GM12875 (cell line): Measurements from ENCODE around the gene KMT5C.

ENCODE experiments used
- H3K4me3 ChIP-seq: one replicate; pipeline ENCODE4 v1.5.1; 2011; ENCODE audit warnings: low read depth, low read length, control low read depth
- CTCF ChIP-seq: IDR thresholded peaks from 2 replicates; pipeline ENCODE4 v1.5.1; 2011; ENCODE audit warnings: low read depth, mild to moderate bottlenecking, control low read depth, inconsistent platforms, low read length, moderate library complexity, borderline replicate concordance; ENCODE audit not compliant: insufficient read depth

KMT5C gene

GRCh38 chr19:55365245-55365644, 25.6 kb downstream of the KMT5C start:
- no peak overlapping the region for H3K4me3 ChIP-seq
- TF ChIP-seq CTCF, result no peak

GRCh38 chr19:55365964-55366363, 26.3 kb downstream of the KMT5C start:
- TF ChIP-seq CTCF, result no peak
- no peak overlapping the region for H3K4me3 ChIP-seq

GRCh38 chr19:55366790-55367189, 27.1 kb downstream of the KMT5C start:
- no peak overlapping the region for H3K4me3 ChIP-seq
- no peak for TF ChIP-seq CTCF

GRCh38 chr19:55368106-55368505, 28.4 kb downstream of the KMT5C start:
- no peak overlapping the region for H3K4me3 ChIP-seq
- TF ChIP-seq CTCF, result no peak

- H3K4me3 ChIP-seq, result no peak overlapping the region
- TF ChIP-seq CTCF, result no peak
Measured at GRCh38 chr19:55368701-55369563, 29.3 kb downstream of the KMT5C start.

- H3K4me3 ChIP-seq, result no peak overlapping the region
- no peak for TF ChIP-seq CTCF
Measured at GRCh38 chr19:55369653-55370304, 30.1 kb downstream of the KMT5C start.

- no peak within 1 kb of the TSS for H3K4me3 ChIP-seq
- no peak for TF ChIP-seq CTCF
Measured at GRCh38 chr19:55370305-55370988, 30.8 kb downstream of the KMT5C start, which contains the start of gene IL11. Gene IL11, minus strand, starts transcription at chr19:55370463. Its CDS starts 153 bp downstream, at chr19:55370310.
